SK-MEL-5 (cell line): ENCODE results near the gene DXO. TPM values are rescaled to one million over a fixed set of nuclear protein-coding genes. Genes with fewer than 3 reads are reported as not detected.
"Not testable (repeated sequence)": the region's sequence is repeated elsewhere in the genome, so short reads cannot be mapped to it uniquely, and the experiment has no call there.

Experiments used
- DNase-seq: peaks from one replicate; pipeline ENCODE4 v3.0.0-alpha.2; 2016; ENCODE audit warnings: low read depth, low spot score
- in situ Hi-C: cut with HindIII; loops from 2 replicates; pipeline ENCODE4 v1.10.0; 2016; ENCODE audit warnings: low sequenced_read_pairs, high pct_unique_total_duplicates, low pct_unique_long_range_greater_than_20kb
- total RNA-seq: library from RNA; depleted of rRNA; stranded (reverse); fragments of >200 nt; shearing (Covaris generic); gene quantifications from 2 replicates; pipeline ENCODE4 v1.2.3, GENCODE V29; 2014

Gene DXO
- total RNA-seq, 1 experiment from 2014 or later, result 5.2 TPM

DNA sequence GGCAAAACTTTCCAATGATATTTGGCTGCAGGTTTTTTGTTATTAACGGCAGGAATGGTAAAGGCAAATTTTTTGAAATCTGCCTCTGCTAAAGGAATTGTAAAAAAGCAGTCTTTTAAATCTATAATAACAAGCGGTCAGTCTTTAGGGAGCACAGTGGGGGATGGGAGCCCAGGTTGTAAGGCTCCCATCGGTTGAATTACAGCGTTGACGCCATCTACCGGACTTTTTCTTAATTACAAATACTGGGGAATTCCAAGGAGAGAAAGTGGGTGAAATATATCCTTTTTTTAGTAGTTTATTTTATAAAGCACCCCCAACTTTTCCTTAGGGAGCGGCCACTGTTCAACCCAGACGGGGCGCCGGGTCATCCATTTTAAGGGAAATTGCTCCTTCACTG, 17.4 kb upstream of the DXO start:
- in situ Hi-C loops, DNase-seq: not testable (repeated sequence)

DNA sequence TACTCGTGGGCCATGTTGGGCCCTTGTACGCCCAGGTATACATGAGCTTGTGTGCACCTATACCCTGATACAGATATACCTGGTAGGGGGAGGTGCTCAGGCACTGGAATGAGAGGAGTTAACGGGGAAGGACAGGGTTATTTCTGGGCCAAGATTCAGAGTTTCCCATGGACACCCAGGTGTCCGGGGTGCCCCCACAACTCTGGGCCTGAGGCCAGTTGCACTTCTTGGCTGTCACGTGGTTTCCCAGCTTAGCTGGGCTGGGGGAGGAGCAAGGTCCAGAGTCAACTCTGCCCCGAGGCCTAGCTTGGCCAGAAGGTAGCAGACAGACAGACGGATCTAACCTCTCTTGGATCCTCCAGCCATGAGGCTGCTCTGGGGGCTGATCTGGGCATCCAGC, 9.8 kb upstream of the DXO start, which contains the start of gene C4A:
TSS of gene C4A (plus strand) at position 314 of the 400 bp plus-strand sequence. CDS start at position 365, 51 bp downstream.
- in situ Hi-C loops, DNase-seq: not testable (repeated sequence)

DNA sequence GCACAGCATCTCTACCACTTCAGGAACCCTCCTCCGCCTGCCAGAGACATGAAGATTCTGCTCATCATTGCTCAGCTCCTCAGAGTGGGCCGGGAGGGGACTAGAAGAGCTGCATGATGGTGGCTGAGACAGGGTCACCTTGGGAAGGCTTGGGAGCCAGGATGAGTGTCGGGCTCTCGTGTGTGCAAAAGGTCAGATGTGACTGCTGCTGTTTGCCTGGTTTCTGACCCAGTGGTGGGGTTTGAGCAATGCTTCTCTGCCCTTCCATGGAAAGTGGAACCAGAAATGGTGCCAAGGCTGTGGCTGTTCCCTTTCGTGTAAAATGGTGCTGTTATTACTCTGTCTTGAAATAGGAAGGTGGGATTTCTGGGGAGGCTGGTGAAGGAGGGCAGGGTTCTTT, 9.1 kb upstream of the DXO start:
- in situ Hi-C loops, DNase-seq: not testable (repeated sequence)

DNA sequence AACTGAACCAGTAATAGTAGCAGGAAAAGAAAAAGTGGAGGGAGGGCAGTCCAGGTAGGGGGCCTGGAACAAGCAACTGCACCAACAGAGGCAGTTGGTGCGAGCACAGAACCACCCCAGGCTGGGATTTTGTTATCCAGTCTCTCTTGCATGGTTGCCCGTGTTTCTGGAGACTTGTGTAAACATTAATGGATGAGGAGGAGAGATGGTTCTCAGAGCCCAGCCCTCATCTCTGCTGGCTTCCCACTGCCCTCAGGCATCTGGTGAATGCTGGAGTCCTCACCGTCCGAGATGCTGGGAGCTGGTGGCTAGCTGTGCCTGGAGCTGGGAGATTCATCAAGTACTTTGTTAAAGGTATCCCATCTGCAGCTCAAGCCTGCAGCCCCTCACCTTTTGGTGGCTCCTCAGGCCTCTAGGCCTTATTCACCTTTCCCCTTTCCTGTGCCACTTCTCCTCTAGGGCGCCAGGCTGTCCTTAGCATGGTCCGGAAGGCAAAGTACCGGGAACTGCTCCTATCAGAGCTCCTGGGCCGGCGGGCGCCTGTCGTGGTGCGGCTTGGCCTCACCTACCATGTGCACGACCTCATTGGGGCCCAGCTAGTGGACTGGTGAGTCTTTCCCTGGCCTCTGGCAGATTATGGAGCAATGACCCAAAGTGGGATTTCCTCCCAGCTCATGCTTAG, 8.4 kb upstream of the DXO start:
- in situ Hi-C loops, DNase-seq: not testable (repeated sequence)

DNA sequence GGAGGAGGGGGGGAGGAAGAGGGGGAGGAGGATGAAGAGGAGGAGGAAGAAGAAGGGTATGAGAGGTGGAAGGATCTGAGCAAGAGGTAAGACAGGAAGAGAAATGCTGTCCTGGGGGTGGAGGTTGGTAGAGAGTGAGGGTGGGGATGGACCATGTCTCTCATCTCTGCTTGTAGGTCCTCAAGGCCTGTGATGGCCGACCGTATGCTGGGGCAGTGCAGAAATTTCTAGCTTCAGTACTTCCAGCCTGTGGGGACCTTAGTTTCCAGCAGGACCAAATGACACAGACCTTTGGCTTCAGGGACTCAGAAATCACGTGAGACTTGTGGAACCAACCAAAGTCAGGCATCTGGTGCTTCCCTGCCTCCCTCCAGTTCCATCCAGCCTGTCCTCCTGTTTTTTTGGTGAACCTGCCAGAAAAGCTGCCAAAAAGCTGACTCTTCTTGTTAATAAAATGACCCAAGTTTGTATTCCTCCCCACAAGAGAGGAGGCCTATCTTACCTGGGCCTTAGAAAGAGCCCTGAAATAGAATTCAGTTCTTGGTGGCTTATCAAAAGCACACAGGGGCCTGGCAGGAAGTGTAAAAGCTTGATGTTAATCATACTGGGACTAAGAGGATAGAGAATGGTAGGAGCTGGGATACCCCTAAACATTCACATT, 7.4 kb upstream of the DXO start:
- in situ Hi-C loops, result no loop called here
- DNase-seq, result no peak

DNA sequence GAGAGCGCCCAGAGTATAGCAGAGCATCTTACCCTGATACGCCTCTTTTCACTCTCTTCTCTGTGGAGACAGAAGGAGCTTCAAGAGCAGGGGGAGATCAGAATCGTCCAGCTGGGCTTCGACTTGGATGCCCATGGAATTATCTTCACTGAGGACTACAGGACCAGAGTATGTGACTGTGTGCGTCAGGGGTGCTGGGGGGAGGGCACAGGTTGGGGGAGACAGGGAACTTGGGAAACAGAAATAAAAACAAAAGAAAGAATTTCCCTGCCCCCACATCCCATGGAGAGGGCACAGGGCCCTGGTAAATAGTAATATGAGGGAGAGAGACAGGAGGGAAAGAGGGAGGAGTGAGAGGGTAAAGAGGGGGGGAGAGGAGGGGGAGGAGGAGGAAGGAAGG, 6.9 kb upstream of the DXO start:
- DNase-seq, result no peak
- in situ Hi-C loops, result no loop called here

DNA sequence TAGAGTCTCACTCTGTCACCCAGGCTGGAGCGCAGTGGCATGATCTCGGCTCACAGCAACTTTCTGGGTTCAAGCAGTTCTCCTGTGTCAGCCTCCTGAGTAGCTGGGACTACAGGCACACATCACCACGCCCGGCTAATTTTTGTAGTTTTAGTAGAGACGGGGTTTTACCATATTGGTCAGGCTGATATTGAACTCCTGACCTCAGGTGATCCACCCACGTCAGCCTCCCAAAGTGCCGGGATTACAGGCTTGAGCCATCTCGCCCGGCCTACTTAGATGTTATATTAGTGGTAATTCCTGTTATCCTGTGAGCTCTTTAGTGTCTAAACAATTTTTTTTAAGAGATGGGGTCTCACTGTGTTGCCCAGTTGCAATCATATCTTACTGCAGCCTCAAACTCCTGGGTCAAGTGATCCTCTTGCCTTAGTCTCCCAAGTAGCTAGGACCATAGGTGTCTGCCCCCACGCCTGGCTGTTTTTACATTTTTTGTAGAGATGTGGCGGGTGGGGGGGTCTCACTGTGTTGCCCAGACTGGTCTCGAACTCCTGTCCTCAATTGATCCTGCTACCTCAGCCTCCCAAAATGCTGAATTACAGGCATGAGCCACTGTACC, 6.0 kb upstream of the DXO start:
- in situ Hi-C loops, result no loop called here

DNA sequence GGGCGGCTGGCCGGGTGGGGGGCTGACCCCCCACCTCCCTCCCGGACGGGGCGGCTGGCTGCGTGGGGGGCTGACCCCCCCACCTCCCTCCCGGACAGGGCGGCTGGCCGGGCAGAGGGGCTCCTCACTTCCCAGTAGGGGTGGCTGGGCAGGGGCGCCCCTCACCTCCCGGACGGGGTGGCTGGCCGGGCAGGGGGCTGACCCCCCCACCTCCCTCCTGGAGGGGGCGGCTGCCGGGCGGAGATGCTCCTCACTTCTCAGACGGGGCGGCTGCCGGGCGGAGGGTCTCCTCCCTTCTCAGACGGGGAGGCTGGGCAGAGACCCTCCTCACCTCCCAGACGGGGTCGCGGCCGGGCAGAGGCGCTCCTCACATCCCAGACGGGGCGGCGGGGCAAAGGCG, 4.1 kb upstream of the DXO start:
- in situ Hi-C loops, DNase-seq: not testable (repeated sequence)

More for the DNA sequence above, 6.0 kb upstream of the DXO start:
- DNase-seq, result no peak

DNA sequence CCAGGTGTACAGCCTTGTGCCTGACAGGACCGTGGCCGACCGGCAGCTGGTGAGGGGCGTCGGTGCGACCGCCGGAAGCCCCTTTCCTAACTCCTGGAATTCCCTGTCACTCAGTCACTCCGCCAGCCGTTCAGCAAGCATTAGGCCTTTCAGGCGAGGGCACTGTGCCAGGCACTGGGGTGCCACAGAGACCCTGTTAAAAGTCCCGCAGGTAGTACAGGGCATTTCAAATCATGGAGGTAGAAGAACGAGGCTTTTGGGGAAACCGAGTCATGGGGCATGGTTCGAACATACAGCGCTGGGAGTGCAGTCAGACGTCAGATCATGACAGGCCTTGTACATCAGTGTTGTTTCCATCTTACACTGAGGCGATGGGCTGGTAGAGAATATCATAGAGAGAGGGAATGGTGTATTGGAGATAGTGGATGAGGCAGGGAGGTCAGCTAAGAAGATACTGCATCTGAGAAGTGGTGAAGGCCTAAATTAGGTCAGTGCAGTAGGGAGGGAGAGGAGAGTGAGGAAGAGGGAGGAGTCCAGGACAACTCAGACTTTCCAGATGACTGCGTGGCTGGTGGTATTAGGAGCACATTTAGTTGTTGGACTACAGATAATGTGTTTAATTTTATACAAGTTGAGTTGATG, 892 bp upstream of the DXO start:
- in situ Hi-C loops, result no loop called here
- no peak for DNase-seq

DNA sequence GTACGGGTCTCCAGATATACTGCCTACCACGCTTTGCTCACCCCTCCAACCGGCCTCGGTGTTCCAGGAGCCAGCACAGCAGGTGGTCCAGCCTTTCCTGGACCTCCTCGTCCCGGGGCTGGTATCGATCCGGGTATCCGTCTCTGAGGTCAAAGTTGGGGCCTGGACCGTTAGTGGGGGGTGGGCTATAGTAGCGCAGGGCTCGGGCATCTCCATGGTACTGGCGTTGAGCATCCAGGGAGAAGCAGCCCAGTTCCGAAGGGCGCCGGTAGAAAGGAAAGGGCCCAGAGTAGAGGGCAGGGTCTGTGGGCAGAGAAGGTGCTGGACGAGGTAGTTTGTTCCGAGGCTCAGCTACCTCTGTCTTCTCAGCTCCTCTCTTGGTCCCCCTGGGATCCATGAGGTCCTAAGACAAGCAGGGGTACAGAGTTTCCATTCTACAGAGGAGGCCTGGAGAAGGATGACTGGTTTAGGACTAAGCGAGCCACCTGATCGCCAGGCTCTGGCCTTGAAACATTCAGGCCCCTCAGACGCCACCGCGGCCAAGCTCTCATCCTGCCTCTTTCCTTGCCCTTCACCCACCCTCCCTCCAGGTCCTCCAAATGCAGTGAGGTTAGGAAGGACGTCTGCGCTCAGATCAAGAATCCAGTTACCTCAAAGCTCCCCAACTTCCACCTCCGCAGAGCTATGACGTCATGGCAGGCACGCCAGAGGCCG, 502 bp downstream of the DXO start:
- in situ Hi-C loops, result no loop called here
- DNase-seq, result no peak

DNA sequence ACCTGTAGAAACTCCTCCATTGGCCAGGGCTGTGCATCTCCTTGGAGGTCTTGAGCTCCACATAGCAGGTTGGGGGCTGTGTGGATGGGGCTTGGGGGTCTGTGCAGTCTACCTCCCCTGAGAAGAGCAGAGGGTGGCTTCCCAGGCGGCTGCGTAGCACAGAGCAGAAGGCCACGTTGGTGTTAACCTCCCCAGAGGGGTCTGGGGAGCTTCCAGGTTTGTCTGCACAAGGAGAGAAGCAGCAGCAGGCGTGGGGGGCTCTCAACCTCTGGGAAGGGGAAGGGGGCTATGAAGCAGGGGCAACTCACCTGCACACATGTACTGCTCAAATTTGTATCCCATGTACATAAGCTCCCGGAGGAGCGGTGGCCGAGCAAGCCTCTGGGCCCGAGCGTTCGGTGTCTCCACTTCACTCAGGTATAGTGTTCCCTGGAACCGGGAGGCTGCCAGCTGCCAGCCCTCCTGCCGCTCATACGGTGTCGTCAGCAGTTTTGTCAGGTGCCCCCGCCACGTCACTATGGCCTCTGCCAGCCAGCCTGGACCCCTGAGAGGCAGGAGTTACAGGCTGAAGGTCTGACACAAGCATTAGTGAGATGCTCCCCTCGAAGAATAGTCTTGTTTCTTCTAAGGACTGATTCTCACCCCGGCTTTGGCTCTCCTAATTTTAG, 1.2 kb downstream of the DXO start:
- DNase-seq, result no peak
- in situ Hi-C loops, result no loop called here

DNA sequence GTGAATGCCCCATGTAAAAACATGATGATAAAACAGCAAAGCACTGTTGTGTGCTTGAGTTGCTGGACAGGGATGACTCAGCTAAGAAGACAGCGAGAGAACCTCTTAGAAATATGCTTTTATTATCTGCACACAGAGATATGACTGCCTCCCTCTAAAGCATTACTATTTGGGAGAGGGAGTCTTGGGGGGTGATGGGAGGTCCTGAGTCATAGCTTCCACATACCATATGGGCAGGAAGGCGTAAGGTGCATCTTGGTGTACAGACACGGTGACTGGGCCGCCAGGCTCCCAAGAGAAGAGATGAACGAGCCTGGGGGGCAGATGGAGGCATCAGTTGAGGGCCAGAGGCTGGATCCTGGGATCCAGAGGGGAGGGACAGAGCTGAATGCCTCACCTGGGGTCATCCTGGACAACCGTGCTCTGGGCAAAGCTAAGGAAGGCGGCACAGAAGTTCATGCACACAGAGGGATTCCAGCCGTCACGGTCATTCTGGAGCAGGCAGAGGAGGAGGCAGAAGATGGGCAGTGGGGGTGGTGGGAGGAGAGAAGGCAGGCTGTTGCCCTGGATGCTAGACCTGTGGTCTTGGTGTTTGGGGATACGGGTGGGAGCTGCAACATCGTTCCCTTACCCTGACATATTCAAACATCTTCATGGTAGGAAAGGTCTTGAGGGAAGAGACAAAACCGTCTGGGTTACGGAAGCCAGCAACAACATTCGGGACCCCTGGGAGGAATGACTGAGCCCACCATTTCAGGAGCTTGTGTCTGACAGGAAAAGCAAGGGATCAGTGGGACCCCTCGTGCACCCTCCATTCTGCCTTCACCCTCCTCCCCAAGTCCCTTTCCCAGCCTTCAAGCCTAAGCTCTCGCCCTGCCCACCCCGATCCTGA, 2.0 kb downstream of the DXO start:
- DNase-seq, result no peak
- in situ Hi-C loops, result no loop called here

DNA sequence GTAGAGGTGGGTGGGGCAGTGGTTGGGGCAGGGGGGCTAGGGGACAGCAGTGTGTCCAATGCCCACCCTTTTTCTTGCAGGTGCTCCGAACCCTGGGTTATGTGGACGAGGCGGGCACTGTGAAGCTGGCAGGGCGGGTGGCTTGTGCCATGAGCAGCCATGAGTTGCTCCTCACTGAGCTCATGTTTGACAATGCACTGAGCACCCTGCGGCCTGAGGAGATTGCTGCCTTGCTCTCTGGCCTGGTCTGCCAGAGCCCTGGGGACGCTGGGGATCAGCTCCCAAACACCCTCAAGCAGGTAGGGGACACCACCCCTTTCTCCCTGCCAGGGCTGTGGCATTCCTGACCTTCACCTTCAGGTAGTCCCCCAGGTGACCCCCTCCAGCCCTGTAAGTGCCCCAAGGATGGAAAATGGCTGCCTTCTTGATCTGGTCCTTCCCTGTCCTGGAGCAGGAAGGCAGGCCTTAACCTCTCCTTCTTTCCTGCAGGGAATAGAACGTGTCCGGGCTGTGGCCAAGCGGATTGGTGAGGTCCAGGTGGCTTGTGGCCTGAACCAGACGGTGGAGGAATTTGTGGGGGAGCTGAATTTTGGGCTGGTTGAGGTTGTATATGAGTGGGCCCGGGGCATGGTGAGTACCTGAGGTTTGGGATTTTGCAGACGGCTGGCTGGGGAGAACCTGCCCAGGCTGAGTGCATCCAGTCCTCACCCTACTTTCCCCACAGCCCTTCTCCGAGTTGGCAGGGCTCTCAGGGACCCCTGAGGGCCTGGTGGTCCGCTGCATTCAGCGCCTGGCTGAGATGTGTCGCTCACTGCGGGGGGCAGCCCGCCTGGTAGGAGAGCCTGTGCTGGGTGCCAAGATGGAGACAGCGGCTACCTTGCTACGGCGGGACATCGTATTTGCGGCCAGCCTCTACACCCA, 2.9 kb downstream of the DXO start:
- in situ Hi-C loops, result no loop called here
- DNase-seq, result no peak

DNA sequence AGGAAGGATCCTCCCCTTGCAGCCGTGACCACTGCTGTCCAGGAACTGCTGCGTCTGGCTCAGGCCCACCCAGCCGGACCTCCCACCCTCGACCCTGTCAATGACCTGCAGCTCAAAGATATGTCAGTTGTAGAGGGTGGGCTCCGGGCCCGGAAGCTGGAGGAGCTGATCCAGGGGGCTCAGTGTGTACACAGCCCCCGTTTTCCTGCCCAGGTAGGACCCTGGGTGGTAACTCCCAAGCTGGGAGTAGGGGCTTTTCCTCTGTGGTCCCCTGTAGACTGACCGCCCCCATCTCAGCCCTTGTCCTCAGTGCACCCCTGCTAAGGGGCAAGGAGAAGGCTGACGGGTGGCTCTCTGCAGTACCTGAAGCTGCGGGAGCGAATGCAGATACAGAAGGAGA, 3.6 kb downstream of the DXO start:
- in situ Hi-C loops, result no loop called here
- DNase-seq, result no peak

DNA sequence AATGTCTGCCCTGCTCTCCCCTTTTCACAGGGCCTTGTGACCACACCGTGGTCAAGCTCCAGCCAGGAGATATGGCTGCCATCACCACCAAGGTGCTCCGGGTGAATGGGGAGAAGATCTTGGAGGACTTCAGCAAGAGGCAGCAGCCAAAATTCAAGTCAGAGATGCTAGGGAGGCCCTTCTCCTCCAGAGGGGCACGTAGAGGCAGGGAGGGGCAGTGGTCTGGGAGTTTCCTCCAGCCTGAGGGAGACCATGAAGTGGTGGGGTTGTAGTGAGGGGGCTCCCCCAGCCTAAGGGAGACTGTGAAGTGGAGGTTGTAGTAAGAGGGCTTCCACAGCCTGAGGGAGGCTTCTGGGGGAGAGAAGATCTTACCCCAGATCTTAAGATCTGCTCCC, 4.0 kb downstream of the DXO start:
- in situ Hi-C loops, result no loop called here
- no peak for DNase-seq
